ENCODE measurements around the gene FMNL2.

Gene FMNL2

GRCh38 chr2:152598975-152599759 lies 264.2 kb downstream of the FMNL2 start:
- no peak for DNase-seq

- no peak for DNase-seq
These were observed 265.2 kb downstream of the FMNL2 start for GRCh38 chr2:152600051-152600657.

GRCh38 chr2:152600697-152601096 lies 265.7 kb downstream of the FMNL2 start:
- DNase-seq, result no peak

- no peak for DNase-seq
These were observed 267.8 kb downstream of the FMNL2 start for GRCh38 chr2:152602750-152603149.

GRCh38 chr2:152603166-152603565 lies 268.2 kb downstream of the FMNL2 start:
- DNase-seq, result no peak

- no peak for DNase-seq
These were observed 271.1 kb downstream of the FMNL2 start for GRCh38 chr2:152606081-152606480.

GRCh38 chr2:152606941-152607340 lies 272.0 kb downstream of the FMNL2 start:
- no peak for DNase-seq

- no peak for DNase-seq
These were observed 272.9 kb downstream of the FMNL2 start for GRCh38 chr2:152607793-152608300.

GRCh38 chr2:152609154-152609553 lies 274.2 kb downstream of the FMNL2 start:
- DNase-seq, result no peak

- DNase-seq, result no peak
These were observed 274.7 kb downstream of the FMNL2 start for GRCh38 chr2:152609699-152610098.

- DNase-seq, result peak; percentile 63
These were observed 276.7 kb downstream of the FMNL2 start for GRCh38 chr2:152611458-152612231.

GRCh38 chr2:152613235-152613634 lies 278.3 kb downstream of the FMNL2 start:
- no peak for DNase-seq

- DNase-seq, result no peak
These were observed 280.2 kb downstream of the FMNL2 start for GRCh38 chr2:152615177-152615576.

GRCh38 chr2:152617456-152618192 lies 282.6 kb downstream of the FMNL2 start:
- DNase-seq, result no peak

GRCh38 chr2:152618193-152618564 lies 283.2 kb downstream of the FMNL2 start:
- no peak for DNase-seq

- no peak for DNase-seq
These were observed 285.2 kb downstream of the FMNL2 start for GRCh38 chr2:152620208-152620607.

- no peak for DNase-seq
These were observed 286.0 kb downstream of the FMNL2 start for GRCh38 chr2:152620985-152621384.

GRCh38 chr2:152622219-152622618 lies 287.2 kb downstream of the FMNL2 start:
- no peak for DNase-seq

- no peak for DNase-seq
These were observed 288.2 kb downstream of the FMNL2 start for GRCh38 chr2:152623076-152623740.

GRCh38 chr2:152623775-152624174 lies 288.8 kb downstream of the FMNL2 start:
- no peak for DNase-seq

- no peak for DNase-seq
These were observed 289.8 kb downstream of the FMNL2 start for GRCh38 chr2:152624805-152625204.

- DNase-seq, result no peak
These were observed 292.0 kb downstream of the FMNL2 start for GRCh38 chr2:152626911-152627339.

Data from RPMI8226 (cell line).